ENCODE data around the gene SSTR4. TPM values are rescaled to one million over a fixed set of nuclear protein-coding genes. Genes with fewer than 3 reads are reported as not detected.

Gene SSTR4
- total and polyA plus RNA-seq, 9 of the 15 experiments (the other 6 are each of a cell fraction or from before 2014, with no cell fraction given), result not detected

GRCh38 chr20:23071996-23072395, 36.9 kb downstream of the SSTR4 start (continued):
- TF ChIP-seq CREB3 (tag; conservative IDR thresholded peaks at IDR 0.05; ENCODE audit: low read depth) (no peak), KLF13 (tag; IDR thresholded peaks at IDR 0.05; ENCODE audit: borderline replicate concordance, low read depth) (no peak), FIP1L1 (IDR thresholded peaks at IDR 0.05; ENCODE audit: low read depth, low read length, poor library complexity, severe bottlenecking) (no peak), ZNF165 (CRISPR knock-in tag; IDR thresholded peaks at IDR 0.05; ENCODE audit: borderline replicate concordance) (no peak), TEAD2 (tag; IDR thresholded peaks at IDR 0.05) (no peak), TCFL5 (CRISPR knock-in tag; conservative IDR thresholded peaks at IDR 0.05) (no peak), CEBPG (CRISPR knock-in tag; IDR thresholded peaks at IDR 0.05) (no peak), CEBPG (tag; conservative IDR thresholded peaks at IDR 0.05 in 1 of 2, IDR thresholded peaks at IDR 0.05 in 1 of 2) (no peak), SUPT5H (IDR thresholded peaks at IDR 0.05) (no peak), CEBPZ (IDR thresholded peaks at IDR 0.05; ENCODE audit: borderline replicate concordance, low read depth, low read length) (no peak)
